Psoas muscle (tissue), 8 donors: ENCODE results near the gene B4GALNT1. TPM values are rescaled to one million over a fixed set of nuclear protein-coding genes. Genes with fewer than 3 reads are reported as not detected.

Source experiments
- ATAC-seq, 4 donors: fragments of 200-7000 bp; cut with Tn5 transposase; one replicate each; pipeline ENCODE4 v1.9.1; 2020; ENCODE audit warnings: moderate library complexity in 3 of 4, mild to moderate bottlenecking in 2 of 4
- DNase-seq, 2 donors: peaks; one replicate each; pipeline ENCODE4 v3.0.0-alpha.2; 2020
- H3K27ac ChIP-seq: fragments of 200-600 bp; one replicate; pipeline ENCODE4 v1.8.0; 2022
- H3K27me3 ChIP-seq, 3 donors: fragments of 200-600 bp in 1 of 3; one replicate each; pipeline versions ENCODE4 v1.6.1 to v1.8.0; 2013 to 2022; ENCODE audit warnings: low read length in 2 of 3, mild to moderate bottlenecking in 2 of 3, moderate library complexity in 1 of 3; ENCODE audit not compliant: insufficient read depth in 3 of 3
- H3K36me3 ChIP-seq, 2 donors: fragments of 200-600 bp in 1 of 2; one replicate each; pipeline versions ENCODE4 v1.6.1 to v1.8.0; 2013 to 2022; ENCODE audit warnings: low read depth in 1 of 2, mild to moderate bottlenecking in 1 of 2, moderate library complexity in 1 of 2; ENCODE audit not compliant: insufficient read depth in 1 of 2
- H3K4me1 ChIP-seq: fragments of 200-600 bp; one replicate; pipeline ENCODE4 v1.8.0; 2022
- H3K4me3 ChIP-seq: fragments of 200-600 bp; one replicate; pipeline ENCODE4 v1.8.0; 2022; ENCODE audit warnings: mild to moderate bottlenecking
- H3K9me3 ChIP-seq: fragments of 200-600 bp; one replicate; pipeline ENCODE4 v1.8.0; 2022
- WGBS, 3 donors: extraction: QIAGEN DNeasy Blood & Tissue Kit; methylation state at CpG; one replicate each; pipeline versions ENCODE4 v1.1.6 to v1.1.7; 2013; 5-methylcytosine and 5-hydroxymethylcytosine counted together
- intact Hi-C, 2 donors: fragments of 100-400 bp; cut with DNase I; formaldehyde crosslinking; loops; one replicate each; pipeline versions ENCODE4 v1.11.0 to v1.14.2; 2022
- polyA plus RNA-seq, 3 donors: library from polyadenylated mRNA; stranded (reverse); fragments of 200-250 nt; gene quantifications; one replicate each; pipeline ENCODE4 v1.2.3, GENCODE V29; 2013
- total RNA-seq, 4 donors: library from RNA; stranded (reverse); fragmentation: NEBNext Ultra II Directional in 2 of 4; extraction: Animal tissue kit (Norgen Biotek cat#: 25700) in 2 of 4; gene quantifications; one replicate each; pipeline versions ENCODE4 v1.2.1 to v1.2.4, GENCODE V29; 2021 to 2023
- TF ChIP-seq, protein P1 (sequence below): fragments of 200-600 bp; IDR thresholded peaks from one replicate; pipeline ENCODE4 v1.8.0; 2022; ENCODE audit warnings: antibody characterized with exemption
- donor health status: healthy with polysubstance abuse.
- donor health status: DM: no; HTN: no; CAD: no; lungs with moderate emphysema.
- donor health status: Bipolar disorder and iron deficiency.
- donor health status: healthy.
- donor health status: DM: yes; HTN: yes; CAD: no.
- donor health status: DM: no; HTN: no; CAD: no.
- donor health status: DM: no; HTN: no; CAD: no.
- donor health status: DM: yes; HTN: yes; CAD: no.

B4GALNT1 gene
- total and polyA plus RNA-seq, 7 donors: 8.2 to 46.7 (median 10.0) TPM

DNA sequence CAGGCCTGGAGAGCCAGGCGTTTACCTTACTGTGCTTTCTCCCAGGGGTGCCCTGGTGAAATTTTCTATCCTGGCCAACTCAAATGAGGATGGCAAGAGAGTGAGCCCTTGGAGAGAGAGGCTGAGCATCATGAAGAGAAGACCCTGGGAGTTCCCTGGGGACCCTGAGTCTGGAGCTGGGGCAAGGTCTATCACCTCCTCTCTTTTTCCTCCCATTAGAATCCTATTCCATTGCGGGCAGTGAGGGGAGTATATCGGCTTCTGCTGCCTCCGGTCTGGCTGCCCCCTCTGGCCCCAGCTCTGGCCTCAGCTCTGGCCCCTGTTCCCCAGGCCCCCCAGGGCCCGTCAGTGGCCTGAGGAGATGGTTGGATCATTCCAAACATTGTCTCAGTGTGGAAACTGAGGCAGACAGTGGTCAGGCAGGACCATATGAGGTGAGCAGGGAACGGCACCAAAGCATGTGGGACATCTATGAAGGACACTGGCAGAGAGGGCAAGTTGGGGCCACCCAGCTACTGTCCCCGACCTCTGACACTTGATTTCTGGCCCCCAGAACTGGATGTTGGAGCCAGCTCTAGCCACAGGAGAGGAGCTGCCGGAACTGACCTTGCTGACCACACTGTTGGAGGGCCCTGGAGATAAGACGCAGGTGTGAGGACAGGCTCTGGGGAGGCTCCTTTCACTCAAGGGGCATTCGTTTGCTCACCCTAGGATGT, 20.1 kb downstream of the B4GALNT1 start:
- intact Hi-C loops: no loop called here
- no peaks in the 10 kb centered on the region for H3K9me3 ChIP-seq
- H3K27ac ChIP-seq: no peak overlapping the region
- peaks cover 0 to 63% (median 24%) of the 10 kb centered on the region in 3 donors for H3K27me3 ChIP-seq
- no peaks in the 10 kb centered on the region for H3K36me3 ChIP-seq
- H3K4me3 ChIP-seq: no peak overlapping the region
- WGBS, 3 donors: 87 to 93% (median 88%) methylated on average over 10 of the region's 10 CpGs
- TF ChIP-seq, protein P1, sequence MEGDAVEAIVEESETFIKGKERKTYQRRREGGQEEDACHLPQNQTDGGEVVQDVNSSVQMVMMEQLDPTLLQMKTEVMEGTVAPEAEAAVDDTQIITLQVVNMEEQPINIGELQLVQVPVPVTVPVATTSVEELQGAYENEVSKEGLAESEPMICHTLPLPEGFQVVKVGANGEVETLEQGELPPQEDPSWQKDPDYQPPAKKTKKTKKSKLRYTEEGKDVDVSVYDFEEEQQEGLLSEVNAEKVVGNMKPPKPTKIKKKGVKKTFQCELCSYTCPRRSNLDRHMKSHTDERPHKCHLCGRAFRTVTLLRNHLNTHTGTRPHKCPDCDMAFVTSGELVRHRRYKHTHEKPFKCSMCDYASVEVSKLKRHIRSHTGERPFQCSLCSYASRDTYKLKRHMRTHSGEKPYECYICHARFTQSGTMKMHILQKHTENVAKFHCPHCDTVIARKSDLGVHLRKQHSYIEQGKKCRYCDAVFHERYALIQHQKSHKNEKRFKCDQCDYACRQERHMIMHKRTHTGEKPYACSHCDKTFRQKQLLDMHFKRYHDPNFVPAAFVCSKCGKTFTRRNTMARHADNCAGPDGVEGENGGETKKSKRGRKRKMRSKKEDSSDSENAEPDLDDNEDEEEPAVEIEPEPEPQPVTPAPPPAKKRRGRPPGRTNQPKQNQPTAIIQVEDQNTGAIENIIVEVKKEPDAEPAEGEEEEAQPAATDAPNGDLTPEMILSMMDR: no peak
- H3K4me1 ChIP-seq: peaks cover 5% of the 10 kb centered on the region
- ATAC-seq: no peak
- peak in 1 of 2 donors; percentile 40 for DNase-seq

DNA sequence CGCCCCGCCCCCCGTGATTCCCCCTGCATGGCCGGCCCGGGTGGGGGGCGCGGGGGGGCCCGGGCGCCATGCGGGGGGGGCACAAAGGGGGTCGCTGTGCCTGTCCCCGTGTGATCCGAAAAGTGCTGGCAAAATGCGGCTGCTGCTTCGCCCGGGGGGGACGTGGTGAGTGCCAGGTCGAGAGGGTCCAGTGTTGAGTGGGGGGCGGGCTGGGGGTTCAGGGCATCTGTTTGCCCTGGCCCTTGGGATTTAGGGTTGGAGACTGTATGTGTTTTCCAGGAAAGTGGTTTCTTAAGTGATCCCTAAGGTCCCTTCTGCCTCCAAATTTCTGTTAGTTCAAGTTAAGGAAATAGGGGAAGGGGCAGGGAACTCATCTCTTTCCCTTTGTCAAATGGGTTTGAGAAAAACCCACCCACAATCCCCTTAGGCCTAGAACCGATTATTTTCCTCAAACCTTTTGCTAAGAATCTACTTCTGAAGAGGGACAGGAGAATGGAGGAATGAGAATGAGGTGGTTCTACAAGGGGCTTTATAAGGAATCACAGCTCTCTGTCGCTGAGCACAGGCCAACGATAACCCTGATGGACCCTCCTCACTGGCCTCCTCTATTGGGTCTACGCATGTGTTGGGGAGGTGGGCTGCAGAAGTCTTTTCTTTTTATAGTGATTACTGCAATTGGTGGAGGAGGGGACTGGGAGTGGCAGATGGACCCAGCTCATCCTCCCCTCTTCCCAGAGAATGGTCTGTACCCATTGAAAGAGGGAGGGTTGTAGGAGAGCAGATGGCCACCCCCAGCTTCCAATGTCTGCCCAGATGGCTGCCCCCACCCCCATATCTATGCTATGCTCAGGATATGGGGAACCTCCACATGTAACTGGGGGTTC, 20.9 kb downstream of the B4GALNT1 start:
- Histone ChIP-seq H3K4me3 (peak overlapping the region; percentile 70), H3K4me1 (peaks cover 5% of the 10 kb centered on the region), H3K27me3 (peaks cover 0 to 55% (median 24%) of the 10 kb centered on the region in 3 donors), H3K27ac (peak overlapping the region; percentile 66), H3K9me3 (no peaks in the 10 kb centered on the region), H3K36me3 (no peaks in the 10 kb centered on the region)
- intact Hi-C loops: no loop called here
- WGBS, 3 donors: 11 to 21% (median 12%) methylated on average over 13 to 23 of the region's 23 CpGs
- DNase-seq (peak in 1 of 2 donors; percentile 52), ATAC-seq (no peak)
- TF ChIP-seq, protein P1: no peak

DNA sequence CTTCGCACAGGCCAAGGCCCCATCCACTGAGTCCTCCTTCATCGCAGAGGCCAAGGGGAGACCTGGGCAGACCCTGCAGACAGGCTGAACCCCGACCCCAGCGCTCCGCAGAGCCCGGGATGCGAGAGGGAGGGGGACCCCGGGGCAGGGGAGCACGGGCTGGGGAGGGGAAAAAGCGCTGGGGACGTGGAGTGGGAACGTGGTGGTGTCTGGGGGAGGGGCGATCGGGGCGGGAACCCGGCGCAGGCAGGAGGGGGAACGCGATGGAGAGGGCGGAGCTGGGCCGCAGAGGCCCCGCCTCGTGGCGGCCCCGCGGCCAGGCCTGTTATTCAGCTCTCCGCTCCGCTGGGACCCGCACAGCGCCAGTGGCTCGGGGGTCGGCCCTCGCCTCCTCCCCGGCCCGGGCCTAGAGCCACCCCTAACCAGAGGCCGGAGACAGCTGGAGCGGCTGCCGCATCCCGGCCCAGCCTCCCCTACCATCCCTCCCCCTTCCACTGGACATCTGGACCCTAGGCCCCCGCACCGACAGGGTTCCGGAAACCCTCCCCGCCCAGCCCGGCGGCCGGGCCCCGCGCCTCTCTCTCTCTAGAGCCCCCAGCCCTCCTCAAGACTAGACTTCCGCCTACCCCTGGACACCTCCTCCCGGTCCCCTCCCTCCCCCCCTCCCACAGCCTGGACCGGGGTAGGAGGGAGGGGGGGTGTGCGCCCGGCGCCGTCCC, 21.7 kb downstream of the B4GALNT1 start, which contains the start of gene ARHGEF25:
TSS of gene ARHGEF25 (plus strand) at position 328 of the 719 bp plus-strand sequence. CDS start 460 bp downstream, outside the sequence.
- peaks cover 0 to 63% (median 26%) of the 10 kb centered on the region in 3 donors for H3K27me3 ChIP-seq
- H3K27ac ChIP-seq: peak within 1 kb of the TSS; percentile 66
- TF ChIP-seq, protein P1: no peak
- no peaks in the 10 kb centered on the region for H3K36me3 ChIP-seq
- H3K4me1 ChIP-seq: peaks cover 5% of the 10 kb centered on the region
- WGBS, 3 donors: 1% methylated on average over 29 to 55 of the region's 55 CpGs
- intact Hi-C loops: no loop called here
- no peaks in the 10 kb centered on the region for H3K9me3 ChIP-seq
- DNase-seq (peak; percentile 77 to 82), ATAC-seq (peak; percentile 62 to 78 (median 68))
- H3K4me3 ChIP-seq: peak within 1 kb of the TSS; percentile 70

DNA sequence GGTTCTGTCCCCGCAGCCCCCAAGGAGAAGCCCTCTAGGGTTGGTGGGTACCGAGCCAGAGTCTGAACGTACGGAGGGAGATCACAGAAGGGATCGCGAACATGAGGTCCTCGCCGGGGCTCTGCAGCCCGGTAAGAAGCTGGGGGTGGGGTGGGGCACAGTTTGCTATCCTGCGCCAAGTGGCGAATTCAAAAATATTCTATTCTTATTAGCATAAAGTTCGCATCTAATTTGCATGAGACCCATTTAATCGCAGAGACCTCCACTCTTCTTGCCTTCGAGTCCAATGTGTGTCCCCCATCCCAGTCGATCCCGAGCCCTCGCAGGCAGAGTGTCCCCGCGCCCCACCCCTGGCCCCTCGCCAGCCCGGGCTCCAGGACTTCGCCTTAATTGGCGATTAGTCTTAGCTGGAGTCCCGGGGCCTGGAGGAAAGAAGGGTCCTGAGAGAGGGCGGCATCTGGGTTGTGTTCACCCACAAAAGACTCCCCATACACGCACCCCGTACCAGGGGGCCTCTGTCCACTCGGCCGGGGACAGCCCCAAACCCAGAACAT, 22.4 kb downstream of the B4GALNT1 start:
- peak overlapping the region; percentile 70 for H3K4me3 ChIP-seq
- peak overlapping the region; percentile 66 for H3K27ac ChIP-seq
- H3K36me3 ChIP-seq: no peaks in the 10 kb centered on the region
- no peaks in the 10 kb centered on the region for H3K9me3 ChIP-seq
- peaks cover 0 to 69% (median 30%) of the 10 kb centered on the region in 3 donors for H3K27me3 ChIP-seq
- DNase-seq (peak; percentile 52 to 62), ATAC-seq (peak in 3 of 4 donors; percentile 12 to 33 (median 18))
- H3K4me1 ChIP-seq: peaks cover 5% of the 10 kb centered on the region
- 7 to 11% (median 9%) methylated on average over 29 of the region's 29 CpGs for WGBS, 3 donors
- TF ChIP-seq, protein P1: no peak
- intact Hi-C loops: no loop called here
